Keratinocyte (primary cell): ENCODE results near the gene PTPRF. TPM values are rescaled to one million over a fixed set of nuclear protein-coding genes. Genes with fewer than 3 reads are reported as not detected.

Source experiments
- DNase-seq: peaks from one replicate; pipeline ENCODE4 v3.0.0-alpha.2; 2011; ENCODE audit warnings: low read depth, missing footprints, low spot score
- FAIRE-seq: peaks from 2 replicates; lab custom pipeline; 2011; peaks lifted over from hg19 to GRCh38; lab: Jason Lieb, UNC
- H2AFZ ChIP-seq: 2 replicates; pipeline ENCODE4 v1.6.0; 2012; ENCODE audit warnings: low read length, control low read depth, inconsistent platforms; ENCODE audit not compliant: control insufficient read depth
- H3K27ac ChIP-seq: 2 replicates; pipeline ENCODE4 v1.5.1; 2011; ENCODE audit warnings: low read length; ENCODE audit not compliant: control insufficient read depth, insufficient read depth
- H3K27me3 ChIP-seq: 3 replicates; pipeline ENCODE4 v1.6.0; 2011; ENCODE audit warnings: low read length; ENCODE audit not compliant: control insufficient read depth, insufficient read depth; ENCODE audit errors: extremely low read depth
- H3K36me3 ChIP-seq, 2 experiments: 2 replicates in 1 of 2; 3 replicates in 1 of 2; pipeline ENCODE4 v1.5.1; 2011; ENCODE audit warnings: low read length in 2 of 2, mild to moderate bottlenecking in 1 of 2; ENCODE audit not compliant: control insufficient read depth in 2 of 2, insufficient read depth in 2 of 2; ENCODE audit errors: extremely low read depth in 1 of 2
- H3K4me1 ChIP-seq: 3 replicates; pipeline ENCODE4 v1.5.1; 2011; ENCODE audit warnings: low read length; ENCODE audit not compliant: control insufficient read depth, insufficient read depth; ENCODE audit errors: extremely low read depth
- H3K4me2 ChIP-seq: 3 replicates; pipeline ENCODE4 v1.6.0; 2011; ENCODE audit warnings: low read depth, low read length; ENCODE audit not compliant: control insufficient read depth, insufficient read depth; ENCODE audit errors: extremely low read depth
- H3K4me3 ChIP-seq, 3 experiments: fragments of 200-600 bp in 1 of 3; sonication (generic) in 1 of 3; 2 replicates in 2 of 3; 3 replicates in 1 of 3; pipeline ENCODE4 v1.5.1; 2011 to 2016; ENCODE audit warnings: low read length in 3 of 3, mild to moderate bottlenecking in 3 of 3, control low read depth in 2 of 3, inconsistent platforms in 1 of 3, low read depth in 1 of 3, mixed read lengths in 1 of 3, mixed run types in 1 of 3, moderate library complexity in 1 of 3; ENCODE audit not compliant: control insufficient read depth in 2 of 3, insufficient read depth in 2 of 3; ENCODE audit errors: extremely low read depth in 1 of 3
- H3K79me2 ChIP-seq: 2 replicates; pipeline ENCODE4 v1.6.0; 2012; ENCODE audit warnings: low read length; ENCODE audit not compliant: control insufficient read depth, insufficient read depth
- H3K9ac ChIP-seq: 3 replicates; pipeline ENCODE4 v1.6.0; 2011; ENCODE audit warnings: low read length; ENCODE audit not compliant: control insufficient read depth, insufficient read depth; ENCODE audit errors: extremely low read depth
- H3K9me1 ChIP-seq: 3 replicates; pipeline ENCODE4 v1.6.0; 2011; ENCODE audit warnings: low read length; ENCODE audit not compliant: control insufficient read depth, insufficient read depth; ENCODE audit errors: extremely low read depth
- H3K9me3 ChIP-seq: 2 replicates; pipeline ENCODE4 v1.5.1; 2012; ENCODE audit warnings: low read depth, low read length; ENCODE audit not compliant: control insufficient read depth
- H4K20me1 ChIP-seq: 3 replicates; pipeline ENCODE4 v1.6.0; 2011; ENCODE audit warnings: low read length; ENCODE audit not compliant: control insufficient read depth, insufficient read depth; ENCODE audit errors: extremely low read depth
- CTCF ChIP-seq, 3 experiments: IDR thresholded peaks in 1 of 3; conservative IDR thresholded peaks in 1 of 3; optimal IDR thresholded peaks in 1 of 3; 2 replicates in 2 of 3; 3 replicates in 1 of 3; pipeline versions ENCODE3 to v1.5.1; 2011; ENCODE audit warnings: low read length in 3 of 3, mild to moderate bottlenecking in 3 of 3, moderate library complexity in 2 of 3, control low read depth in 1 of 3, inconsistent platforms in 1 of 3; ENCODE audit not compliant: insufficient read depth in 2 of 3; ENCODE audit errors: extremely low read depth in 1 of 3
- EZH2 ChIP-seq: IDR thresholded peaks from one replicate; pipeline ENCODE4 v1.6.1; 2012; ENCODE audit warnings: inconsistent platforms, mild to moderate bottlenecking, low read length, moderate library complexity
- dilution Hi-C: fragments of 300-500 bp; cut with MboI; formaldehyde crosslinking; loops from one replicate; pipeline ENCODE4 v1.7.0; 2020; ENCODE audit warnings: low sequenced_read_pairs; ENCODE audit not compliant: extremely low pct_ligation_motif_present
- polyA plus RNA-seq, 5 experiments: library from polyadenylated mRNA; depleted of rRNA in 3 of 5; stranded (reverse) in 3 of 5; stranded (forward) in 1 of 5; unstranded in 1 of 5; fragments of >200 nt; gene quantifications; 1 replicate in 1 of 5; 2 replicates in 3 of 5; 3 replicates in 1 of 5; pipeline versions ENCODE4 v1.2.1 to v1.2.3, GENCODE V29; 2011 to 2012; ENCODE audit warnings: missing spikeins in 2 of 5, low read depth in 1 of 5, low replicate concordance in 1 of 5

PTPRF gene
- polyA plus RNA-seq, 1 donor (not counting 4 experiments of a cell fraction or from before 2014, with no cell fraction given): 161 TPM

GRCh38 chr1:43622901-43623780, 92.5 kb downstream of the PTPRF start:
- Histone ChIP-seq H3K27me3 (no peaks in the 10 kb centered on the region), H3K4me2 (no peak overlapping the region), H3K9me1 (no peaks in the 10 kb centered on the region), H3K9ac (no peak overlapping the region), H3K4me3 (no peak overlapping the region), H3K9me3 (no peaks in the 10 kb centered on the region), H3K4me1 (no peaks in the 10 kb centered on the region), H4K20me1 (no peaks in the 10 kb centered on the region), H3K36me3 (peaks cover 42 to 49% of the 10 kb centered on the region in 2 experiments), H2AFZ (no peak overlapping the region), H3K79me2 (no peaks in the 10 kb centered on the region), H3K27ac (no peak overlapping the region)
- no peak for DNase-seq
- dilution Hi-C loops: no loop called here
- TF ChIP-seq CTCF (optimal IDR thresholded peaks at IDR 0.05 in 1 of 3, IDR thresholded peaks at IDR 0.05 in 1 of 3, conservative IDR thresholded peaks at IDR 0.05 in 1 of 3; ENCODE audit: extremely low read depth in 1 of 3, insufficient read depth in 2 of 3, low read length in 3 of 3): no peak
- no peak for TF ChIP-seq EZH2
- no peak for FAIRE-seq

- H3K9me1 ChIP-seq: no peaks in the 10 kb centered on the region
- no peak for FAIRE-seq
- H2AFZ ChIP-seq: no peak overlapping the region
- dilution Hi-C loops: no loop called here
- H3K9ac ChIP-seq: no peak overlapping the region
- no peaks in the 10 kb centered on the region for H3K27me3 ChIP-seq
- TF ChIP-seq CTCF (optimal IDR thresholded peaks at IDR 0.05 in 1 of 3, IDR thresholded peaks at IDR 0.05 in 1 of 3, conservative IDR thresholded peaks at IDR 0.05 in 1 of 3; ENCODE audit: extremely low read depth in 1 of 3, insufficient read depth in 2 of 3, low read length in 3 of 3) (no peak), EZH2 (no peak)
- H3K79me2 ChIP-seq: no peaks in the 10 kb centered on the region
- H4K20me1 ChIP-seq: no peaks in the 10 kb centered on the region
- no peaks in the 10 kb centered on the region for H3K9me3 ChIP-seq
- no peak overlapping the region for H3K27ac ChIP-seq
- H3K4me3 ChIP-seq: no peak overlapping the region
- H3K4me1 ChIP-seq: no peaks in the 10 kb centered on the region
- no peak for DNase-seq
- no peak overlapping the region for H3K4me2 ChIP-seq
- H3K36me3 ChIP-seq: peaks cover 30 to 36% of the 10 kb centered on the region in 2 experiments
These were observed 94.5 kb downstream of the PTPRF start for GRCh38 chr1:43625063-43625780.
